NCI-H146 (cell line): Measurements from ENCODE around the gene PAX7.
"Not testable (repeated sequence)": the region's sequence is repeated elsewhere in the genome, so short reads cannot be mapped to it uniquely, and the experiment has no call there.

ENCODE experiments used
- DNase-seq: peaks from one replicate; lab custom pipeline; 2025; lab: John Stamatoyannopoulos, UW

Gene PAX7

GRCh38 chr1:18661404-18662285, 31.0 kb downstream of the PAX7 start:
- DNase-seq, result no peak

DNA sequence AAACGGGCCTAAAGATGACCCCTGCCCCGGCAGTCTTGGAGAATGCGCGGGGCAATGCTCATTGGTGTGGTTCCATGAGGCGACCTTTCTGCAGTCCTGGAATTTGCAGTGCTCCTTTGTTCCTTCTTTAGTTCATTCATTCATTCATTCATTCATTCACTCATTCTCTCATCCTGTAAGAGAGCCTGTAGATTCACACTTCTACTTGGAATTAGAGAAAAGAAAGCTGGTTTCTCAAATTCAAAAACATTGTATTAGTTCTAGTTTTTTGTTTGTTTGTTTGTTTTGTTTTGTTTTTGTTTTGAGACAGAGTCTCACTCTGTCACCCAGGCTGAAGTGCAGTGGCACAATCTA, 31.6 kb downstream of the PAX7 start:
- DNase-seq, result no peak

- DNase-seq, result no peak
Observed at GRCh38 chr1:18666317-18666920, 35.8 kb downstream of the PAX7 start.

DNA sequence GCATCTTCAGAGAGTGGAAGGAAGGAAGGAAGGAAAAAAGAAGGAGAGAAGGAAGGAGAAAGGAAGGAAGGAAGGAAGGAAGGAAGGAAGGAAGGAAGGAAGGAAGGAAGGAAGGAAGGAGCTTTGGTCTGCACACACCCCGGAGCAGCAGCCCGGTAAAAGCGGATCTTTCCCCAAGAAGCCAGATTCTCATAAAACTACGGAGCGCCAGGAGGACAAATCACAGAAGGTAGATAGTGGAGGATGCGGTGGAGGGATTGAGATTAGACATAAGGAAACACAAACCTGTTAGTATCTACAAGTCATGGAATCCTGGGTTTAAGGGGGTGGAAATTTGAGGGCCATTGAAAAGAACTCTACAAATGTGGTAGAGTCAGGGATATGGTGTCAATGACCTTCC, 36.7 kb downstream of the PAX7 start:
- DNase-seq, result no peak

GRCh38 chr1:18668046-18668445, 37.4 kb downstream of the PAX7 start:
- DNase-seq, result no peak

GRCh38 chr1:18668750-18669404, 38.2 kb downstream of the PAX7 start:
- DNase-seq, result no peak

- no peak for DNase-seq
Observed at GRCh38 chr1:18670121-18670867, 39.6 kb downstream of the PAX7 start.

- DNase-seq, result no peak
Observed at GRCh38 chr1:18670868-18671225, 40.2 kb downstream of the PAX7 start.

DNA sequence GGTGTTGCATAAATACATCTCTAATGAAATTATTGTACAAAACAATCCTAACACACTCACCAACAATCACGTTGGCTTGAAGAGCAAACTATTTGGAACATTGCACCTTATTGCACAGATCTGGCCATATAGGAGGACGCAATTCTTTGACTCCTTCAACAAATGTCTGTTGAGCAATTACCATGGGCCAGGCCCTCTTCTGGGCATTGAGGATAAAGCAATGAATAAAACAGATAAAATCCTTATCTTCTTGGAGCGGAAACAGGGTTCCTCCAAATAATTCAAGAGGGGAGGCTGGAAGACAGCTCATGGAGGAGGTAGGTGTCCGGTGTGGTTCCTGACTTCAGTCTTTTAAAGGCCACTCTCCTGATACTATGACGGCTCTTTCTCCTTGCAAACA, 43.3 kb downstream of the PAX7 start:
- no peak for DNase-seq

DNA sequence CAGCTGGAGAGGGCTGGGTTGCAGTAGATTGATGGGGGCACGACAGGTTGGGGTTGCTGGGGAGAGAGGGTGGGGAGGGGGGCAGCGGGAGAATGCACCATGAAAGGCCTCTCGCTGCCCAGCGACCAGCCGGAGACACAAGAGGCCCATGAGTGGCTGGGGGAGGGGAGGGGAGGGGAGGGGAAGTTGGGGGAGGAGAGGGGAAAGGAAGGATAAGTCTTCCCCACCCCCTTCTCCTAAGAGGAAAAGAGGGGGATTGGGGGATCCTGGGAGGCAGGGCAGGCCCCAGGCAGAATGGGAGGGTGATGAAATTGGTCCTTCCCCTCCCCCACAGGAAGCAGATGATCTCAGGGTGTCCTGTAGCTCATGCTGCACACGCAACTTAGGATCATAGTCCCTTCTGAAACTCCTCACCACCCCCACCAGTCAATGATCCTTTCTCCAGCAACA, 45.7 kb downstream of the PAX7 start:
- DNase-seq, result no peak

DNA sequence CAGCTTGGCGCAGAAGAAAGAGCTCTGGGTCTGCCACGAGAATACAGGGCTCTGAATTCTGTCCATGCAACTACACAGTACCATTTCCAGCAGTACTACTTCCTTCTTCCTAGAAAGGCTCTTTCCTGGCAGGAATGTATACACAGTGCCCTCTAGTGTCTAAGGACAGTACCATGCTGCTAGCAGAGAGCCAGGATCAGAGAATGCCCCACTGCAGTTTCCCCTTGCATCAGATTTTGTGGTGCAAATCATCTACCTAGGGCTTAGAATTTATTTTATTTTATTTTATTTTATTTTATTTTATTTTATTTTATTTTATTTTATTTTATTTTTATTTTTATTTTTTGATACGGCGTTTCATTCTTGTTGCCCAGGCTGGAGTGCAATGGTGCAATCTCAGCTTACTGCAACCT, 50.8 kb downstream of the PAX7 start:
- DNase-seq, result no peak

DNA sequence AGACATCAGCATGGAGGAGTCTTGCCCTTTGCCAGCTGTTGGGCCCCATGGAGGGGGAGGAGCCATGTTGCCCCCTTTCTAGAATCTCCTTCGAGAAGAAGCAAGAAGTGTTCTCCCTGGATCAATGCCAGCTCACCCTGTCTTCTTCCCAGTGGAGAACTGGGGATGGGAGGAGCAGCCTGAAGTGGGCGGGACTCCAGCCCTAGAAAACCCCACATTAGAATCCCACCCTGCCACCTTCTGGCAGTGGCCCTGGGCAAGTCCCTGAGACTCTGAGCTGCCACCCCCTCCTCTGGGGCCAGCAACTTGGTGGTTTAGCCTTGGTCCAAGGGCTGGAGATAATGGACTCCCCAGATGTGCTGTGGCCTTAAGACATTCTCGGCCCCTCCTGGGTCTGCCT, 51.7 kb downstream of the PAX7 start:
- no peak for DNase-seq

- no peak for DNase-seq
Observed at GRCh38 chr1:18684303-18684702, 53.7 kb downstream of the PAX7 start.

GRCh38 chr1:18686540-18686939, 55.9 kb downstream of the PAX7 start:
- DNase-seq, result no peak

GRCh38 chr1:18687273-18687672, 56.6 kb downstream of the PAX7 start:
- no peak for DNase-seq

DNA sequence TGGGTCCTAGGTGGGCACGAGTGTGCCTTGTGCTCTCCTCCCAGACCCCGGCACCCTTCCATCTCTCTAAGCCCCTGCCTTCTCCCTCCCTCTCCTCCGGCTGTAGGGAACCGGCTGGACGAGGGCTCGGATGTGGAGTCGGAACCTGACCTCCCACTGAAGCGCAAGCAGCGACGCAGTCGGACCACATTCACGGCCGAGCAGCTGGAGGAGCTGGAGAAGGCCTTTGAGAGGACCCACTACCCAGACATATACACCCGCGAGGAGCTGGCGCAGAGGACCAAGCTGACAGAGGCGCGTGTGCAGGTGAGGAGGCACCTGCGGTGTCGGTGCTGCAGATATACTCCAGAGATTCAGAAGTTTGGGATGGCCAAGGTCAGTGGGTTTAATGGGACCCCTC, 61.0 kb downstream of the PAX7 start:
- DNase-seq, result no peak

DNA sequence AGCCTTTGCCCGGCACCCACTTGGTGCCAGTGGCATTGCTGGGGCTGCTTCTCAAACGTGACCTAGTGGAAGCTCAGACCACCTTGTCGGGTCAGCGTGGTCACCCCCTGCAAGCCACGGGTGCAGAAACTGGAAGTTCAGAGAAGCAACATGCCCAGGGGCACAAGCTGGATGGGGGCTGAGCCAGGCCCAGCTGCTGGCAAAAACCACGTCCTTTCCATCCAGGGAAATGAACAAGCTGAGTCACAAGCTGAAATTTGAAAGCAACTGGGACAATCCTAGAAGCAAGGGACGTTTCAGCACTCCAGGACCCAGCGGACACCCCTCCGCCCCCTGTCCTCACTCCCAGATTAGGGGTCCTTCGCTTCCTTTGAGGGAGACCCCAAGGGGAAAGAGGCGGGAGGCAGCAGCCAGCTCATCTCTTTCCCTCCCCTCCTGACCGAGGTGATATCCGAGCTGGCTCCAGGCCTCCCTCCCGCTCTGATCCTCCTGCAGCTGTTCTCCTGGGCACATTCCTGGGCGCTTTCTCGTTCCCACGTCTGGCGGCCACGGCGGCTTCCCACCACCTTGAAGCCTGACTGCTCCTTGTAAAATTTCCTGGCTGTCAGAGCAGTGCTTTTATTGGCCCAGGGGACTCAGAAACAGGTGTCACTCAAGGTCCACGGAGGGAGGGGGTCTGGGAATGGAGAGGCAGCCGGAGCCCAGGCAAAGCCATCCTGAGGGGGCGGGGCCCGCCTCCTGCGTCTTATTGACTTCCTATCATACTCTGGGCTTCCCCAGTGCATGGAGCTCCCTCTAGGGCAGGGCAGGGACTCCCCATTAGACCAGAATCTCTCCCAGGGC, 62.8 kb downstream of the PAX7 start:
- DNase-seq, result no peak

DNA sequence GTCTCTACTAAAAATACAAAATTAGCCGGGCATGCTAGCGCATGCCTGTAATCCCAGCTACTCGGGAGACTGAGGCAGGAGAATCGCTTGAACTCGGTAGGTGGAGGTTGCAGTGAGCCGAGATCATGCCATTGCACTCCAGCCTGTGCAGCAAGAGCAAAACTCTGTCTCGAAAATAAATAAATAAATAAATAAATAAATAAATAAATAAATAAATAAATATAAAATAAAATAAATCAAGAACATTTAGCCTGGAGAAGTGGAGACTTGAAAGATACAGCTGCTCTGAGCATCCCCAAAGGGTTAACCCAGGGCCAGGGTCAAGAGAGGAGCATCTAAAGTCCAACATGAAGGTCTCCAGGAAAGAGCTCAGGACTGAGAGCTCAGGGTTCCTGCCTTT, 63.6 kb downstream of the PAX7 start:
- not testable (repeated sequence) for DNase-seq

GRCh38 chr1:18697541-18697940, 66.9 kb downstream of the PAX7 start:
- DNase-seq, result no peak

DNA sequence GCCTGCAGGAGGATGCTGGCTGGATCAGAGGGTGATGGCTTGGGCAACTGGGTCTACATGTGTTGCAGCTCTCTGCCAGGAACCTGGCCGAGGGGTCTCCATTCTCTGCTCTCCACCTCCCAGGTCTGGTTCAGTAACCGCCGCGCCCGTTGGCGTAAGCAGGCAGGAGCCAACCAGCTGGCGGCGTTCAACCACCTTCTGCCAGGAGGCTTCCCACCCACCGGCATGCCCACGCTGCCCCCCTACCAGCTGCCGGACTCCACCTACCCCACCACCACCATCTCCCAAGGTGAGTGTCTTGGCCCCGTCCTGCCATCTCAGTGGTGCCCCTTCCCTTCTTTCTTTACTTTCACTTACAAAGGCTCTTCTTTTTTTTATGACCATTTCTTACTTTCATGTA, 69.9 kb downstream of the PAX7 start:
- DNase-seq, result no peak

- DNase-seq, result no peak
Observed at GRCh38 chr1:18701183-18701582, 70.5 kb downstream of the PAX7 start.
